Ovary (tissue), 9 donors: ENCODE measurements around the gene MEGF9. TPM values are rescaled to one million over a fixed set of nuclear protein-coding genes. Genes with fewer than 3 reads are reported as not detected.

ENCODE experiments used
- DNase-seq, 5 donors: peaks; one replicate each; pipeline ENCODE4 v3.0.0-alpha.2; 2019 to 2020
- H3K27ac ChIP-seq, 2 donors: fragments of 200-600 bp; one replicate each; pipeline versions ENCODE4 v1.5.1 to v1.8.0; 2019 to 2022
- H3K27me3 ChIP-seq: fragments of 200-600 bp; one replicate; pipeline ENCODE4 v1.8.0; 2022
- H3K36me3 ChIP-seq: fragments of 200-600 bp; sonication (generic); one replicate; pipeline ENCODE4 v1.5.1; 2019
- H3K4me1 ChIP-seq: one replicate; pipeline ENCODE4 v1.8.1; 2013; ENCODE audit warnings: mild to moderate bottlenecking, moderate library complexity; ENCODE audit not compliant: insufficient read depth
- H3K4me3 ChIP-seq: fragments of 200-600 bp; sonication (generic); one replicate; pipeline ENCODE4 v1.5.1; 2017
- H3K9me3 ChIP-seq, 2 donors: fragments of 200-600 bp in 1 of 2; sonication (generic) in 1 of 2; one replicate each; pipeline versions ENCODE4 v1.5.1 to v1.8.1; 2013 to 2019; ENCODE audit warnings: mild to moderate bottlenecking in 1 of 2, moderate library complexity in 1 of 2
- EP300 ChIP-seq: sonication (generic); formaldehyde crosslinking; IDR thresholded peaks from one replicate; pipeline ENCODE4 v1.6.1; 2017; ENCODE audit warnings: antibody characterized with exemption
- POLR2A ChIP-seq: fragments of 450-650 bp; IDR thresholded peaks from one replicate; pipeline ENCODE4 v1.6.1; 2017; ENCODE audit warnings: antibody characterized with exemption, mild to moderate bottlenecking, moderate library complexity
- WGBS, 3 donors: extraction: QIAGEN DNeasy Blood & Tissue Kit in 1 of 3; methylation state at CpG; one replicate each; pipeline versions ENCODE4 v1.1.5 to v1.1.7; 2013 to 2017; 5-methylcytosine and 5-hydroxymethylcytosine counted together
- intact Hi-C, 4 donors: fragments of 100-400 bp; cut with DNase I; formaldehyde crosslinking; loops; one replicate each; pipeline versions ENCODE4 v1.11.0 to v1.15.1; 2022 to 2023
- polyA plus RNA-seq, 2 donors: library from polyadenylated mRNA; stranded (reverse); fragments of 200-250 nt in 1 of 2; fragments of 350-450 nt in 1 of 2; fragmentation: Illumina TruSeq in 1 of 2; extraction: RNeasy Lipid Tissue Mini Kit (QIAGEN cat#74804) in 1 of 2; gene quantifications; one replicate each; pipeline ENCODE4 v1.2.3, GENCODE V29; 2013 to 2014
- total RNA-seq, 7 donors: library from RNA; depleted of rRNA in 2 of 7; stranded (reverse); fragments of >200 nt in 2 of 7; fragmentation: NEBNext Ultra II Directional in 3 of 7; extraction: Animal tissue kit (Norgen Biotek cat#: 25700) in 3 of 7; gene quantifications; one replicate each; pipeline versions ENCODE4 v1.1.0 to v1.2.4, GENCODE V29; 2016 to 2023
- TF ChIP-seq, protein P1 (sequence below), 3 donors: fragments of 450-650 bp in 2 of 3; fragments of 200-600 bp in 1 of 3; IDR thresholded peaks; one replicate each; pipeline versions ENCODE4 v1.5.1 to v1.8.0; 2016 to 2022; ENCODE audit warnings: antibody characterized with exemption in 3 of 3, mild to moderate bottlenecking in 1 of 3
- donor health status: DM: no; HTN: no; CAD: no; lungs with moderate emphysema.
- donor health status: DM: no; HTN: no; CAD: no.
- donor health status: Bipolar disorder and iron deficiency.
- donor health status: DM: yes; HTN: yes; CAD: no.
- donor health status: DM: no; HTN: no; CAD: no.
- donor health status: DM: yes; HTN: yes; CAD: no.

Gene MEGF9
- total and polyA plus RNA-seq, 9 donors, result 9.9 to 27.3 (median 14.6) TPM

DNA sequence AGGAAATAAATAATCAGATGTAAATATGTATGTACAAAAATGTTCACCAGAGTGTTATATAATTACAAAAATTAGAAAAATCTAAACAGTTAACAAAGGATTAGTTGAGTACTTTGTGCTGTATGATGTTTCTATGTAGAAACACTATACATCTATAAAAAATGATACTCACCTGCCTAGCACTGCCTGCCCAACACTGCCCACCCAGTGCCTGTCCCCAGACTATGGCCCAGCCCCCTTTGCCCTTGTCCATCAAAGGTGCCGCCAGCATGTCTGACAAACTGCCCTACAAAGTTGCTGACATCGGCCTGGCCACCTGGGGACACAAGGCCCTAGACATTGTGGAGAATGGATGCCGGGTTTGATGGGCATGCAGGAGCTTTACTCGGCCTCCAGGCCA is 6.1 kb upstream of the MEGF9 start:
- Histone ChIP-seq H3K4me1 (peaks cover 3% of the 10 kb centered on the region), H3K9me3 (no peaks in the 10 kb centered on the region), H3K27ac (no peak overlapping the region), H3K27me3 (no peaks in the 10 kb centered on the region), H3K4me3 (no peak overlapping the region), H3K36me3 (no peaks in the 10 kb centered on the region)
- WGBS, 3 donors, result 97 to 100% (median 98%) methylated on average over 4 of the region's 4 CpGs
- intact Hi-C loops, result no loop called here
- no peak for DNase-seq
- TF ChIP-seq EP300 (no peak), POLR2A (no peak)
- TF ChIP-seq, protein P1, sequence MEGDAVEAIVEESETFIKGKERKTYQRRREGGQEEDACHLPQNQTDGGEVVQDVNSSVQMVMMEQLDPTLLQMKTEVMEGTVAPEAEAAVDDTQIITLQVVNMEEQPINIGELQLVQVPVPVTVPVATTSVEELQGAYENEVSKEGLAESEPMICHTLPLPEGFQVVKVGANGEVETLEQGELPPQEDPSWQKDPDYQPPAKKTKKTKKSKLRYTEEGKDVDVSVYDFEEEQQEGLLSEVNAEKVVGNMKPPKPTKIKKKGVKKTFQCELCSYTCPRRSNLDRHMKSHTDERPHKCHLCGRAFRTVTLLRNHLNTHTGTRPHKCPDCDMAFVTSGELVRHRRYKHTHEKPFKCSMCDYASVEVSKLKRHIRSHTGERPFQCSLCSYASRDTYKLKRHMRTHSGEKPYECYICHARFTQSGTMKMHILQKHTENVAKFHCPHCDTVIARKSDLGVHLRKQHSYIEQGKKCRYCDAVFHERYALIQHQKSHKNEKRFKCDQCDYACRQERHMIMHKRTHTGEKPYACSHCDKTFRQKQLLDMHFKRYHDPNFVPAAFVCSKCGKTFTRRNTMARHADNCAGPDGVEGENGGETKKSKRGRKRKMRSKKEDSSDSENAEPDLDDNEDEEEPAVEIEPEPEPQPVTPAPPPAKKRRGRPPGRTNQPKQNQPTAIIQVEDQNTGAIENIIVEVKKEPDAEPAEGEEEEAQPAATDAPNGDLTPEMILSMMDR (IDR thresholded peaks at IDR 0.05), result no peak

DNA sequence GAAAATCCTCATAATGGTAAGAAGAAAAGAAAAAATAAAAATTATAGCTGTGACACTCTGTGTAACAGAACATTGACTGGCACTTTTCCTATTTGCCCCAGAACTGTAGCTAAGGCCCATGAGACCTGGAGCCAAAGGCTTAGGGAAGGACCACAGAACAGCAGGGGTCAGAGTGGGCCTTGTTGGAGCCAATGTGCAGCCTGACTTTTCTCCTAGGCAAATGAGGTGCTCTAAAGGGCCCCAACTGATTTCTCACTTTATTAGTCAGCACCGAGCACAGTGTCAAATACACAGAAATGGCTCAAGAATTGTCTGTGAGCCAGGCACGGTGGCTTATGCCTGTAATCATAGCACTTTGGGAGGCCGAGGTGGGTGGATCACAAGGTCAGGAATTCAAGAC is 4.0 kb upstream of the MEGF9 start:
- H3K36me3 ChIP-seq, result no peaks in the 10 kb centered on the region
- H3K4me3 ChIP-seq, result no peak overlapping the region
- peaks cover 3% of the 10 kb centered on the region for H3K4me1 ChIP-seq
- intact Hi-C loops, result loop anchor here in 2 of 4 donors (10.0 kb wide), 1 partner anchor 94 kb away; no protein-coding TSS in a partner anchor
- no peak for DNase-seq
- no peaks in the 10 kb centered on the region for H3K9me3 ChIP-seq
- no peaks in the 10 kb centered on the region for H3K27me3 ChIP-seq
- H3K27ac ChIP-seq, result no peak overlapping the region
- TF ChIP-seq, protein P1 (IDR thresholded peaks at IDR 0.05), result no peak
- 57 to 81% (median 68%) methylated on average over 3 of the region's 3 CpGs for WGBS, 3 donors

DNA sequence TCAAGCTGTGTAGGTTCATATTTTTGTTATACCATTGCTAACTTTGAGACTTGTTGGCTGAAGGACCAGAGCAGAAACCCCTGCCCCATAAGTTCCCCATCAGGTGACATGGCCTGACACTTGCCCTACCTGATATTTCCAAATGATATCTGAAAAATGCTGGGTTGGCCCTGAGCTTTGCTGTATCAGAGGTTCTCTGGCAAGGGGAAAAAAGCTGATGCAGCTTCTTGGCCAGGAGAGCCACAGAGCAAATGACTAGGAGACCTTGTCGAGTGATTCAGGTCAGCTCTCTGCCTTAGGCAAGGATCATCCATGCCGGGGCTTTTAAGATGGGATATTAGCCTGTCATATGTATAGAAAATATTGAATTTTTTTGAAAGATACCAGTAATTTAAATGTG is 2.9 kb upstream of the MEGF9 start:
- Histone ChIP-seq H3K9me3 (no peaks in the 10 kb centered on the region), H3K36me3 (no peaks in the 10 kb centered on the region), H3K27ac (no peak overlapping the region), H3K4me1 (peaks cover 5% of the 10 kb centered on the region), H3K4me3 (no peak overlapping the region), H3K27me3 (no peaks in the 10 kb centered on the region)
- TF ChIP-seq, protein P1 (IDR thresholded peaks at IDR 0.05), result no peak
- TF ChIP-seq EP300, result no peak
- no peak for TF ChIP-seq POLR2A
- no peak for DNase-seq
- WGBS, 3 donors, result 71 to 80% (median 76%) methylated on average over 2 of the region's 2 CpGs
- intact Hi-C loops, result loop anchor here in 2 of 4 donors (10.0 kb wide), 1 partner anchor 92 kb away; no protein-coding TSS in a partner anchor

DNA sequence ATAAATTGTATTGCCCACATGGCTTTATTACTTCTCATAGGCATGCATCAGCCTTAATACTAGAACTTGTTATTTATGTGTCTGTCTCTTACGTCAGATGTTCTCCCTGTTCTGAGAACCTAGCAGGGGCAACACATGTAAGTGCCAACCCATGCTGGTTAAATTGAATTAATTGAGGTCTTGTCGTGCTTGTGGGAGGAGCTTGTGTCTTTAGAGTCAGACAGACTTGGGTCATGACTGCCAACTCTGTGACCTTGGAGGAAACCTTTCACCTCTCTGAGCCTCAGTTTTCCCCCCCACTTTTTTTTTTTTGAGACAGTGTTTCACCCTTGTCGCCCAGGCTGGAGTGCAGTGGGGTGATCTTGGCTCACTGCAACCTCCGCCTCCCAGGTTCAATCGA is 2.2 kb upstream of the MEGF9 start:
- Histone ChIP-seq H3K36me3 (no peaks in the 10 kb centered on the region), H3K27me3 (no peaks in the 10 kb centered on the region), H3K4me3 (no peak overlapping the region), H3K27ac (no peak overlapping the region), H3K4me1 (peaks cover 5% of the 10 kb centered on the region), H3K9me3 (no peaks in the 10 kb centered on the region)
- intact Hi-C loops, result loop anchor here in 2 of 4 donors (10.0 kb wide), 1 partner anchor 92 kb away; no protein-coding TSS in a partner anchor
- no peak for TF ChIP-seq POLR2A
- TF ChIP-seq, protein P1 (IDR thresholded peaks at IDR 0.05), result no peak
- TF ChIP-seq EP300, result no peak
- DNase-seq, result no peak
- WGBS, 3 donors, result 78 to 80% (median 80%) methylated on average over 5 of the region's 5 CpGs
